ENCODE measurements around the gene CAPN6. TPM values are rescaled to one million over a fixed set of nuclear protein-coding genes. Genes with fewer than 3 reads are reported as not detected.

The CAPN6 gene
- total and polyA plus RNA-seq, 2 donors (not counting 3 experiments of a cell fraction or from before 2014, with no cell fraction given), result not detected

GRCh38 chrX:111200327-111200726 is 70.0 kb downstream of the CAPN6 start:
- Histone ChIP-seq H3K4me3 (replicated peaks in 1 of 3; ENCODE audit: insufficient read depth in 1 of 3, low read depth in 1 of 3, low read length in 3 of 3) (no peak overlapping the region), H3K36me3 (ENCODE audit: control insufficient read depth in 2 of 2, extremely low read depth in 1 of 2, insufficient read depth in 2 of 2, low read length in 2 of 2) (no peaks in the 10 kb centered on the region), H3K79me2 (ENCODE audit: control insufficient read depth, insufficient read depth, low read length) (no peaks in the 10 kb centered on the region), H4K20me1 (replicated peaks; ENCODE audit: control insufficient read depth, extremely low read depth, insufficient read depth, low read length) (no peaks in the 10 kb centered on the region), H3K27ac (ENCODE audit: insufficient read depth, low read depth, low read length) (no peak overlapping the region), H3K4me2 (ENCODE audit: insufficient read depth, low read length) (no peak overlapping the region), H3K27me3 (ENCODE audit: control insufficient read depth in 2 of 2, insufficient read depth in 2 of 2, low read length in 2 of 2) (no peaks in the 10 kb centered on the region), H2AFZ (ENCODE audit: low read depth, low read length) (no peak overlapping the region), H3K4me1 (ENCODE audit: control insufficient read depth, extremely low read depth, insufficient read depth, low read length) (no peaks in the 10 kb centered on the region), H3K9me1 (replicated peaks; ENCODE audit: control insufficient read depth, extremely low read depth, insufficient read depth, low read length) (no peaks in the 10 kb centered on the region), H3K9ac (replicated peaks; ENCODE audit: extremely low read depth, insufficient read depth, low read length) (no peak overlapping the region), H3K9me3 (replicated peaks; ENCODE audit: control insufficient read depth, insufficient read depth, low read length) (no peaks in the 10 kb centered on the region)
- no peak for TF ChIP-seq GATA2 (IDR thresholded peaks at IDR 0.05; ENCODE audit: insufficient read depth, insufficient read length, low read depth, low read length)
- TF ChIP-seq MAX (IDR thresholded peaks at IDR 0.05; ENCODE audit: insufficient read depth, insufficient read length), result no peak
- TF ChIP-seq FOS (IDR thresholded peaks at IDR 0.05; ENCODE audit: borderline replicate concordance, insufficient read depth, low read length), result no peak
- TF ChIP-seq POLR2A (IDR thresholded peaks at IDR 0.05; ENCODE audit: low read depth, low read length), result no peak
- TF ChIP-seq EZH2 (IDR thresholded peaks at IDR 0.05; ENCODE audit: borderline replicate concordance, low read depth, low read length, severe bottlenecking), result no peak
- no peak for TF ChIP-seq CTCF (IDR thresholded peaks at IDR 0.05; ENCODE audit: extremely low read depth in 1 of 2, insufficient read depth in 1 of 2, low read depth in 1 of 2, low read length in 2 of 2)
- TF ChIP-seq JUN (IDR thresholded peaks at IDR 0.05; ENCODE audit: borderline replicate concordance, insufficient read depth, insufficient read length, low read depth), result no peak
- no peak for TF ChIP-seq POLR2AphosphoS5 (IDR thresholded peaks at IDR 0.05; ENCODE audit: insufficient read depth, low read depth, low read length)
- TF ChIP-seq MYC (IDR thresholded peaks at IDR 0.05; ENCODE audit: low read depth, low read length), result no peak
- no peak for FAIRE-seq
- no TSS peak for BruUV-seq (replicated peaks)
- intact Hi-C loops (cut with micrococcal nuclease), result no loop called here
- POLR2A ChIA-PET, result no interaction called here
- dilution Hi-C loops (cut with MboI; ENCODE audit: extremely low pct_ligation_motif_present, low sequenced_read_pairs), result no loop called here
- CTCF ChIA-PET, result no interaction called here
- no peak for DNase-seq (ENCODE audit: low read depth, low spot score)

Data from endothelial cell of umbilical vein (primary cell).